BLaER1 treated with 17β-estradiol and CSF1 and Interleukin-3, amounts not matched to agents 10 nM and 100 nM (cell line): ENCODE data around the gene RSRC1.

Source experiments
- H3K27ac ChIP-seq, 11 experiments: shearing (Covaris generic); formaldehyde crosslinking; 2 replicates each; pipeline ENCODE4 v1.8.1; 2022
- H3K27me3 ChIP-seq, 11 experiments: shearing (Covaris generic); formaldehyde crosslinking; 2 replicates each; pipeline ENCODE4 v1.8.1; 2022
- H3K36me3 ChIP-seq, 11 experiments: shearing (Covaris generic); formaldehyde crosslinking; 2 replicates each; pipeline ENCODE4 v1.8.1; 2022
- H3K4me1 ChIP-seq, 10 experiments: shearing (Covaris generic); formaldehyde crosslinking; 2 replicates each; pipeline ENCODE4 v1.8.1; 2022
- H3K4me2 ChIP-seq, 11 experiments: shearing (Covaris generic); formaldehyde crosslinking; 2 replicates each; pipeline ENCODE4 v1.8.1; 2022
- H3K4me3 ChIP-seq, 10 experiments: shearing (Covaris generic); formaldehyde crosslinking; 2 replicates each; pipeline ENCODE4 v1.8.1; 2022
- H3K9ac ChIP-seq, 11 experiments: shearing (Covaris generic); formaldehyde crosslinking; 2 replicates each; pipeline ENCODE4 v1.8.1; 2022
- H3K9me3 ChIP-seq, 11 experiments: shearing (Covaris generic); formaldehyde crosslinking; replicated peaks in 1 of 11; 2 replicates each; pipeline ENCODE4 v1.8.1; 2022
- H4K20me1 ChIP-seq, 11 experiments: shearing (Covaris generic); formaldehyde crosslinking; 2 replicates each; pipeline ENCODE4 v1.8.1; 2022
- Cebpa-rat ChIP-seq, 11 experiments: shearing (Covaris generic); IDR thresholded peaks; 2 replicates each; pipeline ENCODE4 v1.8.1; 2022

RSRC1 gene

GRCh38 chr3:158128755-158129154, 18.9 kb downstream of the RSRC1 start:
- TF ChIP-seq Cebpa-rat (IDR thresholded peaks at IDR 0.05), result no peak
- Histone ChIP-seq H3K9me3 (peaks cover 20 to 40% (median 29%) of the 10 kb centered on the region in 11 experiments; a peak in 18 of 22 replicates), H4K20me1 (peaks cover 0 to 6% (median 0%) of the 10 kb centered on the region in 11 experiments; a peak in 1 of 22 replicates), H3K27me3 (no peaks in the 10 kb centered on the region), H3K4me1 (no peaks in the 10 kb centered on the region), H3K36me3 (peaks cover 71 to 98% (median 84%) of the 10 kb centered on the region in 11 experiments), H3K27ac (no peak overlapping the region), H3K4me2 (no peak overlapping the region), H3K9ac (no peak overlapping the region), H3K4me3 (no peak overlapping the region)

- H3K36me3 ChIP-seq, result peaks cover 40 to 85% (median 59%) of the 10 kb centered on the region in 11 experiments
- H3K4me3 ChIP-seq, result no peak overlapping the region
- no peak overlapping the region for H3K9ac ChIP-seq
Observed at GRCh38 chr3:158134363-158134762, 24.5 kb downstream of the RSRC1 start.

GRCh38 chr3:158140396-158140795, 30.5 kb downstream of the RSRC1 start:
- TF ChIP-seq Cebpa-rat (IDR thresholded peaks at IDR 0.05), result no peak
- no peak overlapping the region for H3K4me3 ChIP-seq
- H3K27ac ChIP-seq, result no peak overlapping the region

More at GRCh38 chr3:158134363-158134762, 24.5 kb downstream of the RSRC1 start:
- Histone ChIP-seq H4K20me1 (no peaks in the 10 kb centered on the region; a peak in 1 of 22 replicates), H3K4me2 (no peak overlapping the region), H3K4me1 (no peaks in the 10 kb centered on the region), H3K27ac (no peak overlapping the region), H3K27me3 (no peaks in the 10 kb centered on the region), H3K9me3 (no peaks in the 10 kb centered on the region)
- no peak for TF ChIP-seq Cebpa-rat (IDR thresholded peaks at IDR 0.05)

DNA sequence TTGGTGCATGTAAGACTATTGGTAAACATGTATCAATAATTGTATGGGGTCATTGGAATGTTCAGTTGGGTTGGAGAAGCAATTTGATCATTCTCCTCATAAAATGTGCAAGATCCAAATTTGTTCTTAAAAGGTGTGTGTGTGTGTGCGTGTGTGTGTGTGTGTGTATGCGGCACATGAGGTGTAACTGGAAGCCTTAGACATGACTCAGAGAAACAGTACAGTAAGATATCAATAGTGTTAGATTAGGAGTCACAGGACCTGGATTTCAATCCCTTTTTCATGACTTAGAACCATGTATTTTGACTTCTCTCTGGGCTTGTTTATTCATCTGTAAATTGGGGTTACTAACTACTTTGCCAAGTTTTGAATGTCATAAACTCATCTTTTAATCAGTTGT, 38.3 kb downstream of the RSRC1 start:
- Histone ChIP-seq H3K4me1 (no peaks in the 10 kb centered on the region), H3K9me3 (no peaks in the 10 kb centered on the region), H3K36me3 (peaks cover 12 to 40% (median 20%) of the 10 kb centered on the region in 11 experiments; a peak in 15 of 22 replicates), H4K20me1 (peaks cover 0 to 3% (median 0%) of the 10 kb centered on the region in 11 experiments; a peak in 3 of 22 replicates), H3K27ac (no peak overlapping the region), H3K4me3 (no peak overlapping the region), H3K27me3 (no peaks in the 10 kb centered on the region), H3K4me2 (no peak overlapping the region), H3K9ac (no peak overlapping the region)
- TF ChIP-seq Cebpa-rat (IDR thresholded peaks at IDR 0.05), result no peak

More at GRCh38 chr3:158140396-158140795, 30.5 kb downstream of the RSRC1 start:
- peaks cover 0 to 4% (median 0%) of the 10 kb centered on the region in 11 experiments; a peak in 1 of 22 replicates for H3K9me3 ChIP-seq
- no peaks in the 10 kb centered on the region for H3K27me3 ChIP-seq
- no peaks in the 10 kb centered on the region; a peak in 1 of 22 replicates for H4K20me1 ChIP-seq
- no peaks in the 10 kb centered on the region for H3K4me1 ChIP-seq
- H3K9ac ChIP-seq, result no peak overlapping the region
- peaks cover 24 to 70% (median 51%) of the 10 kb centered on the region in 11 experiments; a peak in 21 of 22 replicates for H3K36me3 ChIP-seq
- no peak overlapping the region for H3K4me2 ChIP-seq

DNA sequence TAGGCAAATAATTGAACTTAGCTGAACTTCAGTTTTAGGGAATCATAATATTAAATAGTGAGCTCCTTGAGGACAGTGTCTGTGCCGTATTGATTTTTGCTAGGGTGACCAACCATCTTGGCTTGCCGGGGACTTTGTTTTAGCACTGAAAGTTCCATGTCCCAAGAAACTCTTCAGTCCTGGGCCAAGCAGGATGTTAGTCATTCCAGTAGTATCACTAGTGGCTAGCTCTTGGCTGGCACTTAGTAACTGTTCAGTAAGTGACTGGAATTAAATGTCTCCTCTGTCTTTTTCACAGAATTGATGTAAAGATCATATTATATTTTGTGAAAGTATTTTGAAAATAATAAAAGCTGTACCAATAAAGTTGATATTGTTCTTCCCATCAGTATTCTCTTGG, 42.3 kb downstream of the RSRC1 start:
- Histone ChIP-seq H3K4me1 (no peaks in the 10 kb centered on the region), H3K27ac (no peak overlapping the region)
- TF ChIP-seq Cebpa-rat (IDR thresholded peaks at IDR 0.05), result no peak

GRCh38 chr3:158158969-158159368, 49.1 kb downstream of the RSRC1 start:
- Histone ChIP-seq H3K4me3 (no peak overlapping the region), H4K20me1 (peaks cover 0 to 33% (median 0%) of the 10 kb centered on the region in 11 experiments; a peak in 7 of 22 replicates), H3K27me3 (peaks cover 0 to 5% (median 0%) of the 10 kb centered on the region in 11 experiments; a peak in 1 of 22 replicates), H3K4me2 (no peak overlapping the region), H3K9me3 (peaks cover 10 to 23% (median 20%) of the 10 kb centered on the region in 11 experiments; a peak in 20 of 22 replicates), H3K27ac (no peak overlapping the region), H3K36me3 (peaks cover 16 to 47% (median 25%) of the 10 kb centered on the region in 11 experiments), H3K9ac (no peak overlapping the region), H3K4me1 (no peaks in the 10 kb centered on the region)
- TF ChIP-seq Cebpa-rat (IDR thresholded peaks at IDR 0.05), result no peak

More for the DNA sequence above, 42.3 kb downstream of the RSRC1 start:
- H3K4me2 ChIP-seq, result no peak overlapping the region
- peaks cover 0 to 3% (median 0%) of the 10 kb centered on the region in 11 experiments; a peak in 3 of 22 replicates for H4K20me1 ChIP-seq
- no peak overlapping the region for H3K9ac ChIP-seq
- peaks cover 10 to 25% (median 20%) of the 10 kb centered on the region in 11 experiments; a peak in 20 of 22 replicates for H3K9me3 ChIP-seq
- H3K36me3 ChIP-seq, result peaks cover 27 to 73% (median 49%) of the 10 kb centered on the region in 11 experiments
- H3K27me3 ChIP-seq, result no peaks in the 10 kb centered on the region
- H3K4me3 ChIP-seq, result no peak overlapping the region

DNA sequence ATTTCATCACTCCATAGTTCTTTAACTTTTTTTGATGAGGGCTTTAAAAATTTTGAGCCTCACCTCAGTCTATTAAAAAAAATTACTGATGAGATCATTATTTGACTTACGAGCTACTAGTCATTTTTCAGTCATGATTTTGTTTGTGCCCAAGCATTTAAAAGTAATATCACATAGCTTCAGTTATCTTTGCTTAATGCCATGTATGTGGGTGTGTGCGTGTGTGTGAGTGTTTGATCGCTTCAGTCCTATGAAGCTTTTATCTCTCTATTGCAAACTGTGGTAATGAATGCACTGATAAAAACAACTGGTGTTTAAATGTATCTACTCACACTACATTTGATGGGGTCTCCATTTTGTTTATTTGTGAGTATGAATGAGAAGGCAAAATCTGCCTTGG, 49.8 kb downstream of the RSRC1 start:
- peaks cover 0 to 6% (median 0%) of the 10 kb centered on the region in 11 experiments; a peak in 3 of 22 replicates for H3K27me3 ChIP-seq
- no peak overlapping the region for H3K9ac ChIP-seq
- peaks cover 12 to 39% (median 20%) of the 10 kb centered on the region in 11 experiments for H3K36me3 ChIP-seq
- H3K4me1 ChIP-seq, result no peaks in the 10 kb centered on the region
- H3K4me3 ChIP-seq, result no peak overlapping the region
- H3K9me3 ChIP-seq, result peaks cover 9 to 16% (median 13%) of the 10 kb centered on the region in 11 experiments; a peak in 20 of 22 replicates
- H3K27ac ChIP-seq, result no peak overlapping the region
- H3K4me2 ChIP-seq, result no peak overlapping the region
- H4K20me1 ChIP-seq, result peaks cover 0 to 33% (median 0%) of the 10 kb centered on the region in 11 experiments; a peak in 7 of 22 replicates
- TF ChIP-seq Cebpa-rat (IDR thresholded peaks at IDR 0.05), result no peak

- H3K4me3 ChIP-seq, result no peak overlapping the region
- TF ChIP-seq Cebpa-rat (IDR thresholded peaks at IDR 0.05), result no peak
- no peak overlapping the region for H3K27ac ChIP-seq
- H3K4me1 ChIP-seq, result peaks cover 0 to 7% (median 0%) of the 10 kb centered on the region in 10 experiments; a peak in 3 of 20 replicates
- H3K36me3 ChIP-seq, result peaks cover 0 to 27% (median 8%) of the 10 kb centered on the region in 11 experiments; a peak in 14 of 22 replicates
- H3K9ac ChIP-seq, result no peak overlapping the region
- peaks cover 0 to 3% (median under 1%) of the 10 kb centered on the region in 11 experiments; a peak in 9 of 22 replicates for H3K9me3 ChIP-seq
- H3K4me2 ChIP-seq, result no peak overlapping the region
- H4K20me1 ChIP-seq, result peaks cover 0 to 44% (median 0%) of the 10 kb centered on the region in 11 experiments; a peak in 10 of 22 replicates
- peaks cover 0 to 17% (median 0%) of the 10 kb centered on the region in 11 experiments; a peak in 4 of 22 replicates for H3K27me3 ChIP-seq
Observed at GRCh38 chr3:158160958-158161357, 51.1 kb downstream of the RSRC1 start.

GRCh38 chr3:158165141-158165655, 55.3 kb downstream of the RSRC1 start:
- no peak overlapping the region for H3K4me3 ChIP-seq
- no peaks in the 10 kb centered on the region for H3K9me3 ChIP-seq
- peaks cover 0 to 69% (median 22%) of the 10 kb centered on the region in 11 experiments; a peak in 14 of 22 replicates for H4K20me1 ChIP-seq
- no peak overlapping the region for H3K4me2 ChIP-seq
- H3K27me3 ChIP-seq, result peaks cover 0 to 53% (median 0%) of the 10 kb centered on the region in 11 experiments; a peak in 5 of 22 replicates
- no peak for TF ChIP-seq Cebpa-rat (IDR thresholded peaks at IDR 0.05)
- H3K4me1 ChIP-seq, result peaks cover 4 to 29% (median 18%) of the 10 kb centered on the region in 10 experiments; a peak in 17 of 20 replicates
- no peak overlapping the region for H3K9ac ChIP-seq
- peaks cover 0 to 23% (median 6%) of the 10 kb centered on the region in 11 experiments; a peak in 5 of 22 replicates for H3K36me3 ChIP-seq
- H3K27ac ChIP-seq, result no peak overlapping the region
